ENCODE results near the gene LRRC74A. TPM values are rescaled to one million over a fixed set of nuclear protein-coding genes. Genes with fewer than 3 reads are reported as not detected.
A peak's percentile ranks its signal among the peaks of the same experiment; 100 is the strongest.

LRRC74A gene
- not detected for total RNA-seq

DNA sequence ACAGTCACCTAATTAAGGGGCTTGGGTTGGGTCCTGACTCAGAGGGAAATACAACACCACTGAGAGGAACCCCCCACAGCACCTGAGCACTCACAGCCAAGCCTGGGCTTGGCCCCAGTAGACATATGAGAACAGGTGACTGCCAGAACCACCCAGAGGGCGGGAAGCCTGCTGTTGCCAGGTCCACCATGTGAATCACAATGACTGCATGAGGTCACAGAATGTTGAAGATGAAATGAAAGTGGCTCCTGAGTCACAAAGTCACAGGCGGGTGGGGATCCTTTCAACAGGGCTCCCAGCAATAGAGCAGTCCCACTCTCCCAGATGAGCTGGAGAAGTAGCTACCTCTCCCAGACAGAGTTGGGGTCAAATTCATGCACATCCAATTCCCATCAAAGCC is at the start of gene LRRC74A:
TSS of gene LRRC74A (plus strand) at position 287 of the 400 bp plus-strand sequence. CDS start 290 bp downstream, outside the sequence.
- Mint-ChIP-seq H3K36me3 (ENCODE audit: low read depth) (no peaks in the 10 kb centered on the region), H3K27me3 (ENCODE audit: low read depth) (no peaks in the 10 kb centered on the region), H3K27ac (no peak within 1 kb of the TSS), H3K4me3 (no peak within 1 kb of the TSS), H3K4me1 (ENCODE audit: low read depth) (no peaks in the 10 kb centered on the region), H3K9me3 (no peaks in the 10 kb centered on the region)
- DNase-seq = peak; percentile 18
- CTCF ChIA-PET = interaction anchor here (0.8 to 2.4 kb wide), 2 partner anchors 15 to 48 kb away, joined by 3 to 6 read pairs; no protein-coding TSS in a partner anchor
- intact Hi-C loops (cut with micrococcal nuclease) = no loop called here

GRCh38 chr14:76776428-76777251 is 49.6 kb upstream of the LRRC74A start:
- Mint-ChIP-seq H3K27ac (no peak overlapping the region), H3K4me3 (no peak overlapping the region), H3K27me3 (ENCODE audit: low read depth) (peaks cover 3% of the 10 kb centered on the region), H3K4me1 (ENCODE audit: low read depth) (peaks cover 6% of the 10 kb centered on the region), H3K9me3 (no peaks in the 10 kb centered on the region), H3K36me3 (ENCODE audit: low read depth) (peaks cover 3% of the 10 kb centered on the region)
- CTCF ChIA-PET = interaction anchor here (1.3 to 1.7 kb wide), 4 partner anchors 9 to 67 kb away, joined by 3 to 10 read pairs (median 6); no protein-coding TSS in a partner anchor
- intact Hi-C loops (cut with micrococcal nuclease) = no loop called here
- DNase-seq = no peak

- intact Hi-C loops (cut with micrococcal nuclease) = no loop called here
Observed at GRCh38 chr14:76777721-76778120, 48.5 kb upstream of the LRRC74A start.

GRCh38 chr14:76778546-76779215 is 47.5 kb upstream of the LRRC74A start:
- CTCF ChIA-PET = interaction anchor here (7.7 kb wide), 1 partner anchor 69 kb away, joined by 76 read pairs; no protein-coding TSS in a partner anchor
- Mint-ChIP-seq H3K36me3 (ENCODE audit: low read depth) (peaks cover 3% of the 10 kb centered on the region), H3K9me3 (no peaks in the 10 kb centered on the region), H3K27me3 (ENCODE audit: low read depth) (no peaks in the 10 kb centered on the region), H3K4me1 (ENCODE audit: low read depth) (peaks cover 17% of the 10 kb centered on the region), H3K27ac (no peak overlapping the region), H3K4me3 (no peak overlapping the region)
- intact Hi-C loops (cut with micrococcal nuclease) = no loop called here
- DNase-seq = no peak

More at GRCh38 chr14:76777721-76778120, 48.5 kb upstream of the LRRC74A start:
- Mint-ChIP-seq H3K4me1 (ENCODE audit: low read depth) (peaks cover 11% of the 10 kb centered on the region), H3K4me3 (no peak overlapping the region), H3K27me3 (ENCODE audit: low read depth) (no peaks in the 10 kb centered on the region), H3K9me3 (no peaks in the 10 kb centered on the region), H3K27ac (no peak overlapping the region), H3K36me3 (ENCODE audit: low read depth) (peaks cover 3% of the 10 kb centered on the region)
- DNase-seq = no peak
- CTCF ChIA-PET = interaction anchor here (1.5 to 1.7 kb wide), 2 partner anchors 60 to 66 kb away, joined by 4 to 8 read pairs; no protein-coding TSS in a partner anchor

DNA sequence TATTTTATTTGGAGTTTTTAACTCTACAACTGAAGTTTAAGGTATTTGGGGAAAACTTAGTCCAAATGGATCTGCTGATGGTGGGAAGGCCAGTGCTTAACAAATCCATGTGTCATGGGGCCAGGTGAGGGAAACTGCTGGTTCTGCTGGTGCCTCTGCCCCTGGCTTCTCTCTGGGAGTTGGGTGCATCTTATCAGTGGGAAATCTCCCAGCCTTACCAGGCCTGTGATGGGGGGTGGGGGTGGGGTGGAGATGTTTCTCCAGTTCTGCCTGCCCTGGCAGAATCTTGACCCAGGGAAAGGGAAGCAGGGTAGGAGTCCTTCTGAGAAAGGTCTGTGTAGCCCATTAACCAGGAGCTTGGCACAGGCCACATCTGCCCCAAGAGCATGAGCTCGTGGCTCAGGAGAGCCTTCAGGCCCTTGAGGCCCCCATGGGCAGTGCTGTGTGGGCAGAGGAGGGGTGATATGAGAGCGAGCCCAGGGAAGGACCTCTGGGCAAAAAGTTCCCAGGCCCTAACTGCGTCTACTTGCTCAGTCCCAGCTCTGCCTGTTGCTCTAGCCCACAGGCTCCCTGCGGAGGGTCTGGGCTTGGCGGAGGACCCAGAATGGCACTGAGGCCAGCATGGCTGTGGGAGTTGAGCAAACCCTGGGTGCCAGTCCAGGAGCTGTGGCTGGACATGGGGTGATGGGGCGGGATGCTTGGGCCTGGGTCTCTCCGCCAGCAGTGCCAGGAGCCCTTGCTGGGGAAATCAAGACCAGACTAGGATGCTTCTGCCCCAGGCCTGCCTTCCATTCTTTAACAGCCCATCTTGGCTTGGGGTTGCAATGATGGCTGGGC is 46.8 kb upstream of the LRRC74A start:
- H3K36me3 Mint-ChIP-seq (ENCODE audit: low read depth) = peaks cover 5% of the 10 kb centered on the region
- peaks cover 17% of the 10 kb centered on the region for H3K4me1 Mint-ChIP-seq (ENCODE audit: low read depth)
- H3K27ac Mint-ChIP-seq = no peak overlapping the region
- no peak overlapping the region for H3K4me3 Mint-ChIP-seq
- no peaks in the 10 kb centered on the region for H3K9me3 Mint-ChIP-seq
- CTCF ChIA-PET = interaction anchor here (1.7 to 7.7 kb wide), 2 partner anchors 9 to 70 kb away, joined by 6 to 76 read pairs; no protein-coding TSS in a partner anchor
- H3K27me3 Mint-ChIP-seq (ENCODE audit: low read depth) = no peaks in the 10 kb centered on the region
- intact Hi-C loops (cut with micrococcal nuclease) = no loop called here
- DNase-seq = no peak

GRCh38 chr14:76780058-76780345 is 46.2 kb upstream of the LRRC74A start:
- H3K36me3 Mint-ChIP-seq (ENCODE audit: low read depth) = peaks cover 7% of the 10 kb centered on the region
- intact Hi-C loops (cut with micrococcal nuclease) = no loop called here
- no peak overlapping the region for H3K27ac Mint-ChIP-seq
- H3K4me3 Mint-ChIP-seq = no peak overlapping the region
- H3K9me3 Mint-ChIP-seq = no peaks in the 10 kb centered on the region
- H3K4me1 Mint-ChIP-seq (ENCODE audit: low read depth) = peaks cover 19% of the 10 kb centered on the region
- DNase-seq = no peak
- CTCF ChIA-PET = interaction anchor here (1.7 to 7.7 kb wide), 2 partner anchors 9 to 70 kb away, joined by 6 to 76 read pairs; no protein-coding TSS in a partner anchor
- H3K27me3 Mint-ChIP-seq (ENCODE audit: low read depth) = no peaks in the 10 kb centered on the region

- no peak for DNase-seq
- intact Hi-C loops (cut with micrococcal nuclease) = no loop called here
- no peaks in the 10 kb centered on the region for H3K27me3 Mint-ChIP-seq (ENCODE audit: low read depth)
- peaks cover 9% of the 10 kb centered on the region for H3K36me3 Mint-ChIP-seq (ENCODE audit: low read depth)
- H3K4me1 Mint-ChIP-seq (ENCODE audit: low read depth) = peaks cover 19% of the 10 kb centered on the region
- CTCF ChIA-PET = interaction anchor here (1.7 to 7.7 kb wide), 3 partner anchors 10 to 71 kb away, joined by 6 to 76 read pairs (median 11); no protein-coding TSS in a partner anchor
- no peak overlapping the region for H3K4me3 Mint-ChIP-seq
- no peak overlapping the region for H3K27ac Mint-ChIP-seq
- H3K9me3 Mint-ChIP-seq = no peaks in the 10 kb centered on the region
Observed at GRCh38 chr14:76780360-76780759, 45.8 kb upstream of the LRRC74A start.

DNA sequence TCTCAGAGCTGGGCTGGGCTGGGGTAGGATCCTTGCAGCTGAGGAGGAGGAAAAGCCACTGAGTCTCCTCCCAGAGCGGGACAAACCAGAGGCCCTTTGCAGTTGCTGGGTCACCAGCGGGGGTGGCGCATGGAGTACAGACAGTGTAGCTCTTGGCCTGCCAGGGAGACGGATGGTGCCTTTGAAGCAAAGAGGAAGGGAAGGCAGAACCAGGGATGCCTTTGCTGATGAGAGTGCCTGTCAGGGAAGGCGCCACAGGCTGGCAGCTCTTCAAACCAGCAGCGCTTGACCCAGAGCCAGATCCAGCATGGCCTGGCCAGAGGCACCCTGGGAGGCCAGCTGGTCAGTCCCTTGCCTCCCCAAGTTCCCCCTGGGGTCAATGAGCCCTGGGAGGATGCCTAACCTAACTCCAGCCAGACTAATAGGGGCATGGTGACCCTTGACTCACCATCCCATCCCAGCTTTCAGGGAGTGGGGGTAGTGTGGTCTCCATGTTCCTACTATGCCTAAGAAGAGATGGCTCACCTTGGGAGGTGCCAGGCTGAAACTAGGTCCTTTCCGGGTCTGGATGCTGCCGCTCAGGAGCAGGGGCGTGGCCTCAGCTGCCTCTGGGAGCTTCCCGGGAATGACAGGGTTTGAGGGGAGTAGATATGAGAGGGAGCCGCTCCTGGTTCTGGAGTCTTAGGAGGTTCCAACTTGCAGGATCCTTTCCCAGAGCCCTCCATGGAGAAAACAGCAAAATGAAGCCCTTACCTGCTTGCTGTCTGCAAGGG is 45.1 kb upstream of the LRRC74A start:
- CTCF ChIA-PET = interaction anchor here (1.7 to 7.7 kb wide), 3 partner anchors 10 to 71 kb away, joined by 6 to 76 read pairs (median 11); no protein-coding TSS in a partner anchor
- peaks cover 9% of the 10 kb centered on the region for H3K36me3 Mint-ChIP-seq (ENCODE audit: low read depth)
- no peak for DNase-seq
- H3K27ac Mint-ChIP-seq = no peak overlapping the region
- H3K27me3 Mint-ChIP-seq (ENCODE audit: low read depth) = no peaks in the 10 kb centered on the region
- no peaks in the 10 kb centered on the region for H3K9me3 Mint-ChIP-seq
- H3K4me1 Mint-ChIP-seq (ENCODE audit: low read depth) = peaks cover 19% of the 10 kb centered on the region
- H3K4me3 Mint-ChIP-seq = no peak overlapping the region
- intact Hi-C loops (cut with micrococcal nuclease) = no loop called here

GRCh38 chr14:76781648-76782051 is 44.6 kb upstream of the LRRC74A start:
- Mint-ChIP-seq H3K4me1 (ENCODE audit: low read depth) (peaks cover 19% of the 10 kb centered on the region), H3K9me3 (no peaks in the 10 kb centered on the region), H3K4me3 (no peak overlapping the region), H3K27me3 (ENCODE audit: low read depth) (no peaks in the 10 kb centered on the region), H3K36me3 (ENCODE audit: low read depth) (peaks cover 11% of the 10 kb centered on the region), H3K27ac (no peak overlapping the region)
- intact Hi-C loops (cut with micrococcal nuclease) = no loop called here
- no peak for DNase-seq
- CTCF ChIA-PET = interaction anchor here (1.7 to 7.7 kb wide), 3 partner anchors 11 to 72 kb away, joined by 6 to 76 read pairs (median 11); no protein-coding TSS in a partner anchor

DNA sequence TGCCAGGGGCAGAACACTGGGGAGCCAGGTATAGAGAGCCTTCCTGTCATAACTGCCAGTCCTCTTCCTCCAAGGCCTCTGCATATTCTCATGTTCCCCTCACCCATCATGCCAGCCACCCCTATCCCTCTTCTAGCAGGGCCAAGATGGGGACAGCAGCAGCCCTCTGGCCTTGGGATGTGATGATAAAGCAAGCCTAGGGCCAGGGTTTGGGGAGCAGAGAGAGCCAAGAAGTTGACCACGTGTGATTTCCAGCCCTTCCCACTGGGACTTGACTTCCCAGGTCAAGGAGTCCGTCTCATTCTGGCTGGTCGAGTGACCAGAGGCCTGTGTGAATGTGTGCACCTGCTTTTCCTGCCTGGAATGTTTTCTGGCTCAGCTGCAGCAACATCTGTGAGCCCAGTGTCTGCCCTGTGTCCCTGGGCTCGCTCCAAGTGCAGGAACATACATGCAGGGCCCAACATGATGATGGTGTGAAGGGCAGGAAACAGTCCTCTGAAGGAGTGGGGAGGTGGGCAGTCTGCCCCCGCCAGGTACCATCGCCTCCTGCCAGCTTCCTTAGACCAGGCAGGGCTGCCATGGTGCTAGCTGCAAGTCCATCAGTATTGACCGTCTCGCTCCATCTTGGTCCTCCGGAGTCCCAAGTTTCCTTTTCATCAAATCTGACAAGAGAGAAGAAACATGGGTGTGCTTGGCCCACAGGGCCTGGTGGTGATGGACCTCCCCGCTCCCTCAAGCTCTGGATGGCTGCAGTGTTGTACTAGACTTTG is 43.9 kb upstream of the LRRC74A start:
- intact Hi-C loops (cut with micrococcal nuclease) = no loop called here
- peaks cover 19% of the 10 kb centered on the region for H3K4me1 Mint-ChIP-seq (ENCODE audit: low read depth)
- H3K36me3 Mint-ChIP-seq (ENCODE audit: low read depth) = peaks cover 11% of the 10 kb centered on the region
- no peak overlapping the region for H3K4me3 Mint-ChIP-seq
- H3K27me3 Mint-ChIP-seq (ENCODE audit: low read depth) = no peaks in the 10 kb centered on the region
- CTCF ChIA-PET = interaction anchor here (0.6 to 7.7 kb wide), 3 partner anchors 13 to 72 kb away, joined by 6 to 76 read pairs (median 11); no protein-coding TSS in a partner anchor
- peak overlapping the region; percentile 71 for H3K27ac Mint-ChIP-seq
- no peaks in the 10 kb centered on the region for H3K9me3 Mint-ChIP-seq
- no peak for DNase-seq
